KOPT-K1 (cell line): ENCODE data around the gene PUSL1.
"Not testable (repeated sequence)": the region's sequence is repeated elsewhere in the genome, so short reads cannot be mapped to it uniquely, and the experiment has no call there.

Source experiments
- H3K27ac ChIP-seq: fragments of 200-600 bp; sonication (generic); 2 replicates; pipeline ENCODE4 v1.5.1; 2016; ENCODE audit warnings: antibody characterized with exemption, mild to moderate bottlenecking, low read depth, low read length; ENCODE audit not compliant: poor library complexity, severe bottlenecking
- H3K36me3 ChIP-seq: fragments of 200-600 bp; sonication (generic); 2 replicates; pipeline ENCODE4 v1.5.1; 2017; ENCODE audit warnings: antibody characterized with exemption, mild to moderate bottlenecking, low read length, moderate library complexity; ENCODE audit not compliant: insufficient read depth
- H3K9me3 ChIP-seq: fragments of 200-600 bp; sonication (generic); 2 replicates; pipeline ENCODE4 v1.5.1; 2017; ENCODE audit warnings: antibody characterized with exemption, low read length, mild to moderate bottlenecking; ENCODE audit not compliant: insufficient read depth, poor library complexity, severe bottlenecking

Gene PUSL1

DNA sequence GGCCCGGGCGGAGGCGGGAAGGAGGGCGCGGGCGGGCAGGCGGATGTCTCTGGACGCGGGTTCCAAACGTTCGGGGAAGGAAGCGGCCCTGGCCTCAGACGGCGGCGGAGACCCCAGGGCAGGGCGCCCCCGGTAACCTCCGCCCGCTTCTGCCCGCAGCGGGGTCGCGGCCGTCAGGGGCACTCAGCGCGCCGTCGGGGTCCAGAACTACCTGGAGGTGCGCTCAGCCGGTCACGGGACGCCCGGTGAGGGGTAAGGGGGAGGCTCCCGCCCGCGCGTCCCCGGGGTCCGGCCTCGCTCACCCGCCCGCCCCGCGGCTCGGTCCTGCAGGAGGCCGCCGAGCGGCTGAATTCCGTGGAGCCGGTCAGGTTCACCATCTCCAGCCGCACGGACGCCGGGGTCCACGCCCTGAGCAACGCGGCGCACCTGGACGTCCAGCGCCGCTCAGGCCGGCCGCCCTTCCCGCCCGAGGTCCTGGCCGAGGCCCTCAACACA is 406 bp downstream of the PUSL1 start:
- Histone ChIP-seq H3K27ac (peak overlapping the region; percentile 84), H3K36me3 (peaks cover 42% of the 10 kb centered on the region), H3K9me3 (no peaks in the 10 kb centered on the region)

DNA sequence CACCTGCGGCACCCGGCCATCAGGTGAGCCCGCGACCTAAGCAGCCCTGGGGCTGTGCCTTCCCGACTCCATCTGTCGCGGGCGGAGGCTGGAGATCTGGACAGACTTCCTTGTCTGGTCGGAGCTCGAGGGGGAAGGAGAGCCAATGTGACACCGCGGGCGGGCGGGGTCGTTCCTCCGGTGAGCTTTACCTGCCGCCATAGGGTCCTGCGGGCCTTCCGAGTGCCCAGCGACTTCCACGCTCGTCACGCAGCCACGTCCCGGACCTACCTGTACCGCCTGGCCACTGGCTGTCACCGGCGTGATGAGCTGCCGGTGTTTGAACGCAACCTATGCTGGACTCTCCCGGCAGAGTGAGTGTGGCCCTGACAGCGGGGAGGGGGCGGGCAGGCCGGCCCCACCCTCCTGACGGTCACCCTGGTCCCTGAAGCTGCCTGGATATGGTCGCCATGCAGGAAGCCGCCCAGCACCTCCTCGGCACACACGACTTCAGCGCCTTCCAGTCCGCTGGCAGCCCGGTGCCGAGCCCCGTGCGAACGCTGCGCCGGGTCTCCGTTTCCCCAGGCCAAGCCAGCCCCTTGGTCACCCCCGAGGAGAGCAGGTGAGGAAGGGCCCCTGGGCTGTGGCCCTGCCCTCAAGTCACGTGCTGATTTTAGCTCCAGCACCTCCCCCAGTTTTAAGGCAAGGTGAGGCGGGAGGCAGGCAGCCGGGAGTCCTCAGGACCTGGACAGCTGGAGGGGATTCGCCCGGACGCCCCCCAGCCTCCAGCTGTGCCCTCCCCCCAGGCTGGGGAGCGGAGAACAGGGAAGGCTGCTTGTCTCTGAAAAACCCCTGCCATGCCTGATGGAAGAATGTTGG is 1.1 kb downstream of the PUSL1 start:
- no peaks in the 10 kb centered on the region for H3K9me3 ChIP-seq
- peaks cover 49% of the 10 kb centered on the region for H3K36me3 ChIP-seq
- H3K27ac ChIP-seq: peak overlapping the region; percentile 84

DNA sequence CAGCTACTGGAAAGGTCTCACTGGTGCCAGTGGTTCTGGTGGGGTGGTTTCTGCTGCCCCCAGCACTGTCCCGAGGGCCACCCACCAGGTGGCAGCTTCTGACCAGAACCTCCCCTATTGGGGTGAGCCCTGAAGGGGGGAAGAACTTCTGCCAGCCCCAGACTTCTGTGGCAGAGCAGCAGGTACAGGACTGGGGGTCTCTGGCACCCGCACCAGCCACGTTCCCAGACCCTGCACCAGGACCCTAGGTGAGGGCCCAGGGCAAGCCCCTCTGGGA is 1.6 kb downstream of the PUSL1 start:
- Histone ChIP-seq H3K27ac (no peak overlapping the region), H3K9me3 (no peaks in the 10 kb centered on the region), H3K36me3 (peaks cover 55% of the 10 kb centered on the region)

DNA sequence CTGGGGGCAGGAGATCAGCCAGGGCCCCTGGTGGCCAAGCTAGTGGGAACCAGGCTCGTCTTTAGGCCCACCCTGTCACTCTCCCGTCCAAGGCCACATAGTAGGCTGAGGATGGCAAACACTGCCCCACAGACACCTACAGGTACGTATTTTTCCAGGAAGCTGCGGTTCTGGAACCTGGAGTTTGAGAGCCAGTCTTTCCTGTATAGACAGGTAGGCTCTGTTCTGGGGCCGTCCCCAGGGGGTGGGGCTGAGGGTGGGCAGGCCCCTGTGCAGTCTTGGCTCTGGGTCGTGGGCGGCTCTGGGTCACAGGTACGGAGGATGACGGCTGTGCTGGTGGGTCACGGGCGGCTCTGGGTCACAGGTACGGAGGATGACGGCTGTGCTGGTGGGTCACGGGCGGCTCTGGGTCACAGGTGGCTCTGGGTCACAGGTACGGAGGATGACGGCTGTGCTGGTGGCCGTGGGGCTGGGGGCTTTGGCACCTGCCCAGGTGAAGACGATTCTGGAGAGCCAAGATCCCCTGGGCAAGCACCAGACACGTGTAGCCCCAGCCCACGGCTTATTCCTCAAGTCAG is 2.2 kb downstream of the PUSL1 start:
- no peaks in the 10 kb centered on the region for H3K9me3 ChIP-seq
- H3K27ac ChIP-seq: no peak overlapping the region
- peaks cover 59% of the 10 kb centered on the region for H3K36me3 ChIP-seq

DNA sequence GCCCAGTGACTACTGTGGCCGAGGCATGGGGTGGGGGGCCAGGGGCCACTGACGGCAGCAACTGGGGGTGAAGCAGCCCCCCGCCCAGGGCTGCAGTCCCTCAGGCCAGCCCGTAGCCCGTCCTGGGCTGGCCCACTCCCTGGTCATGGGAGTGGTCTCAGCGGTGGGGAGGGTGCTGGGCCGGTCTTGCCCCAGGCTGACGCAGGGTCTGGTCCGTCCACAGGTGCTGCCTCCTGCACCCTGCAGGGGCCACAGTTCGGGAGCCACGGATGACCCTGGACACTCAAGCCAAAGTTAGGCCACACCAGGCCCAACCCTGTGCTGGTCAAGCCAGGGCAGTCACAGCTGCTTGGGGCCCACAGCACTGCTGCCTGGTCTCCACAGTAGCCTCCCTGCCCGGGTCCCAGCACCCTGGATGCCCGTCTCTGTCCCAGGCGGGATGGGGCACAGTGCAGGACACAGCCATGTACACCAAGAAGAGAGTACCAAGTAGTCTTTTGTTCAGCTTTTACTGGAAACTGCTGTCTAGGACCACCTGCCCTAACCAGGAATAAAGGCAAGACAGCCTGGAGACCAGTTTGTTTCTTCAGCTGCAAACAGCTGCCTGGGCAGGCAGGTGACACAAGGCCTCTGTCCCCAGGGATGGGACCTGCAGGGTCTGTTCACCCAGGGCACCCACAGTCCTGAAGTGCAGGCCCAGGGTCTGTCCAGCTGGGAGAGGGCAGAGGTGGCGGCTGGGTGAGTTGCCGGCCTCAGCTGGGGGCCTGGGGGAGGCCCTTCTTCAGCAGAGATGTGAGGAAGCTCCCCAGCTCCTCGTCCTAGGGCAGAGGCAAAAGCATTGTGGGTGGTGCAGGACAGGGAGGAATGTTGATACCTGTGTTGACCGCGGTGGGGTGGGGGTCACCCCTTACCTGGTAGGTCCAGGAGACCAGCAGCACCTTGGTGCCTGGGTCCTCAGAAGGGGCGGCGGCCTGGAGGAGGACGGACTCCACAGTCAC is 3.0 kb downstream of the PUSL1 start:
- H3K36me3 ChIP-seq: peaks cover 65% of the 10 kb centered on the region
- H3K27ac ChIP-seq: no peak overlapping the region
- H3K9me3 ChIP-seq: no peaks in the 10 kb centered on the region

DNA sequence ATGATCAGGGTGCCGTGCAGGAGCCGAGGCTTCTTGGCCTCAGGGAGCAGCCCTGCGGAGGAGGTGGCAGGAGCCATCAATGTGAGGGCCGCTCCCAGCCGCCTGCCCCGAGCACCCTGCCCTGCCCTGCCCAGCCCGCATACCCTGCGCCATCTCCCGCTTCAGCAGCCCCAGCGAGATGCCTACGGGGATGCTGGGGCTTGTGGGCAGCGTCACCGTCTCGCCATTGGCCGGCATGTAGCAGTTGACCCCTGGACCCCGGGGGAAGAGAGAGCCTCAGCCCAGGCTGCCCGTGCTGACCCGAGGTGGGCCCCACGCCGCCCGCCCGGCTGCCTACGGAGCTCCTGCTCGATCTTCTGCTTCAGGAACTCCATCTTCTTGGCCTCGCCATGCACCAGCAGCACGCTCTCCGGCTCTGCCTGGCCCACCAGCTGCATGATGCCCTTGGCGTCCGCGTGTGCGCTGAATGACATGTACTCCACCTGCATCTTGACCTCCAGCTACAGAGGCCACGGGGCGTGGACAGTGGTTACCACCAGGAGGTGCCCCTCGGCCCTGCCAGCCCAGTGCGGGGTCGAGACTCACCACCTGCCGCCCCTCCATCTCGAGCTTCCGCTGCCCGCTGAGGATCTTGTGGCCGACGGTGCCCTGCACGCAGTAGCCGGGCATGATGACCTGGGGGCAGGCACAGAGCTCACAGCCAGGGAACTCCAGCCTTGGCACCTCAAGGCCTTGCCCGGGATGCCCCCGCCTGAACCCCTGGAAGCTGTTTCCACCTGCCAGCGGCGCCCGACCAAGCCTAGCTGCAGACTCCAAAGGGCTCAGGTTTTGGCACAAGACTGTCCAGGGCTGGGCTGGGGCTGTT is 4.3 kb downstream of the PUSL1 start:
- H3K9me3 ChIP-seq: no peaks in the 10 kb centered on the region
- no peak overlapping the region for H3K27ac ChIP-seq
- peaks cover 75% of the 10 kb centered on the region for H3K36me3 ChIP-seq

DNA sequence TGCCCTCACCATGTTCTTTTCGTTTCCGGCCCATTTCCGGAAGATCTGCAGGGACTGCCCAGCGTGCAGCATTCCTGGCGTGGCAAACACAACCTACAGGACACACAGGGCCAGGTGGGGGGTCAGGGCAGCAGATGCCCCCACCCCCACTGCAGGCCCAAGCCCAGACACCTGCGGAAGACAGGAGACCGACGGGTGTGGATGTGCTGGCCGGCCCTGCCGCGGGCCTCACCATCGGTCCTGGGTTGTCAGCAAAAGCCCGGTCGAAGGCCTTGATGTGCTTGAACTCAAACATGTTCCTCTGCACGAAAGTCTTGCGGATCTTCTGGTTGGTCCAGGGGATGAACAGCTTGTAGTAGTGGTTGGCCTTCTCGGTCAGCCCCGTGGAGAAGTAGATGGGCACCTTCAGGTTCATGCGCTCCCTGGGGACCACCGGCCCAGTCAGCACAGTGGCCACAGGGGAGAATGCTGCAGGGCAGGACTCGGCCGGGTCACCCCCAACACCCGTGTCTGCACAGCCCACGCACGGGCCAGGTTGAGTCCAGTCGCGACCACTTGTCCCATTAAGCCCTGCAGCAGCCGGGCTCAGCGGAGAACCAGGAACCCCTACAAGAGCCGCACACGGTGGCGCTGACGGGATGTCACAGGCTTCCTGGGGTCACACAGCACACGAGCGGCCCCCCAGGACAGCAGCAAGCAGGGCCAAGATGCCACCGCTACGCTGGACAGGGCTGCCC is 5.3 kb downstream of the PUSL1 start:
- no peak overlapping the region for H3K27ac ChIP-seq
- no peaks in the 10 kb centered on the region for H3K9me3 ChIP-seq
- H3K36me3 ChIP-seq: peaks cover 85% of the 10 kb centered on the region

DNA sequence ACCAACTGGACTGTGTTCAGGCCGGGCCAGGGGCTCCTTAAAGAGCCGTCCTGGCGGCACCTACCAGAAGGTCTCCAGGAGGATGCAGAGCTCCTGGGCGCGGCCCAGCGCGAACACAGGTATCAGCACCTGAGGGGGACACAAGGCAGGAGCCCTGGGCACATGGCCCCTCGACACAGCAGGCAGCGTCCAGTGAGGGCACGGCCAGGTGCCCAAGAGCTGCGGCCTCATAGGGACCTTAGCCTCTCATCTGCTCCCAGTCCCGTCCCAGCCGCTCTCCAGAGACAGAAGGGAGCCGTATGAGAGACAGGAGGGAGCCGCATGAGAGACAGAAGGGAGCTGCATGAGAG is 5.8 kb downstream of the PUSL1 start:
- no peaks in the 10 kb centered on the region for H3K9me3 ChIP-seq
- H3K36me3 ChIP-seq: peaks cover 90% of the 10 kb centered on the region
- no peak overlapping the region for H3K27ac ChIP-seq

DNA sequence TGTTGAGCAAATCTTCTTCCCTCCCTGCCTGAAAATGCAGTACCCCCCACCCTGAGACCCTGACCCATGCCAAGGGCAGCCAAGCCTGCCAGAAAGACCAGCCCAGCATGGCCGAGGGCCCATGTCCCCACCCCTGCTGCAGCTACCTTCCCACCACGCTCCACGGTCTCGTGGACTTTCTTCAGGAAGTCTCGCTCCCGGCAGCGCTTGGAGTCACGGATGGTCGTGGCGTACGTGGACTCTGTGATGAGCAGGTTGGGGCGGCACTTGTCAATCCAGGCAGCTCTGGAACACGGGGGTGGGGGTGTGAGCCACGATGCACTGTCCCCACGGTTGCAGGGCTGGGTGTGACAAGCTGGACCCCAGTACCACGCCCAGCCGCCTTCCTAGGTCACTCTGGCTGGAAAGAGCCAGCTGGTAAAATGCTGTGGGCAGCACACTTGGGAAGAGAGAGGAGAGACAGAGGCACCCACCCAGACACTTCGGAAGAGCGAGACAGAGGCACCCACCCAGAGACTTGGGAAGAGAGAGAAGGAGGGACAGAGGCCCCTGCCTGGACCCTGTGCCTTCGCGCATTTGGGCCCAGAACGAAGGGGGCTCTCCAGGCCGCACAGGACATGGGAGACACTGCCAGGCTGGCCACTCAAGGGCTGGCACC is 6.4 kb downstream of the PUSL1 start:
- Histone ChIP-seq H3K9me3 (no peaks in the 10 kb centered on the region), H3K27ac (no peak overlapping the region), H3K36me3 (peaks cover 92% of the 10 kb centered on the region)

DNA sequence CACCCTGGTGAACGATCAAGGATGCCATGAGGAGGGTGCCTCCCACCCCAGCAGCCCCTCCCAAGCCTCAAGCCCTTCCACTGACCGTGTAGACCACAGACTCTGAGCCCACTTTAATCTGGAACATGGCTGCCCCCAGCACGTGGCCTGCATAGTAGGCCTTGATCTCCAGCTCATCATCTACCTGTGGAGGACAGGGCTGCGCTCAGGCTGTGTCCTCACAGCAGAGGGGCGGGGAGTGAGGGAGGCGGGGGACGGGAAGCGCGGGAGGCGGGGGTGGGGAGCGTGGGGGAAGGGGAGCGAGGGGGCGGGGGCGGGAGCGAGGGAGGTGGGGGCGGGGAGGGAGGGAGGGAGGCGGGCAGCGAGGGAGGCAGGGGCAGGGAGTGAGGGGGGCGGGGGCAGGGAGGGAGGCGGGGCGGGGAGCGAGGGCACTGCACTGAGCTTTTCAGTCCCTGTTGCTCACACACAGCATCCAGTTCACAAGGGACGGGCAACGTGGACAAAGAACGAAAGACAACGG is 7.1 kb downstream of the PUSL1 start:
- Histone ChIP-seq H3K36me3 (peaks cover 92% of the 10 kb centered on the region), H3K27ac (no peak overlapping the region)

DNA sequence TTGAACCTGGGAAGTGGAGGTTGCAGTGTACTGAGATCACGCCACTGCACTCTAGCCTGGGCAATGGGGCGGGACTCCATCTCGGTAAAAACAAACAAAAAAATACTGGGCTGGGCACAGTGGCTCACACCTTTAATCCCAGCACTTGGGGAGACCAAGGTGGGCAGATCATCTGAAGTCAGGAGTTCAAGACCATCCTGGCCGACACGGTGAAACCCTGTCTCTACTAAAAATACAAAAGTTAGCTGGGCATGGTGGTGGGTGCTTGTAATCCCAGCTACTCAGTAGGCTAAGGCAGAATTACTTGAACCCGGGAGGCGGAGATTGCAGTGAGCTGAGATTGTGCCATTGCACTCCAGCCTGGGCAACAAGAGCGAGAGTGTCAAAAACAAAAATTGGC is 7.8 kb downstream of the PUSL1 start:
- peaks cover 92% of the 10 kb centered on the region for H3K36me3 ChIP-seq
- not testable (repeated sequence) for H3K9me3 ChIP-seq, H3K27ac ChIP-seq

More for the DNA sequence above, 7.1 kb downstream of the PUSL1 start:
- no peaks in the 10 kb centered on the region for H3K9me3 ChIP-seq

DNA sequence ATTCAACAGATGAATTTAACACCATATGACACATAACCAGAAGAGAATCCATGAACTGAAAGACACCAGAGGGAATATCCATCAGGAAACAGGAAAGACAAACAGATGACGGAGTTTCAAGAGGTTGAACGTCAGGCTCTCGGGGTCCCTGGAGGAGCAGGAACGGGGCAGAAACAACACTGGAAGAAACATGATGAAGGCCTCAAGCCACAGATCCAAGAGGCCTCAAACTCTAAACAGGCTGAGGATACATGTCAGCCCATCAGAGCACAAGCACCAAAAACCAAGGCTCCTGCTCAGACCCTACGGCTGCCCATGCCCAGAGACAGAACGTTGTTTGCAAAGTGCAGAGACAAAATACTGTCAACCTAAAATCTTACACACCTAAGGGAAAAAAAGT is 9.0 kb downstream of the PUSL1 start:
- H3K27ac ChIP-seq: no peak overlapping the region
- H3K36me3 ChIP-seq: peaks cover 89% of the 10 kb centered on the region
- no peaks in the 10 kb centered on the region for H3K9me3 ChIP-seq

DNA sequence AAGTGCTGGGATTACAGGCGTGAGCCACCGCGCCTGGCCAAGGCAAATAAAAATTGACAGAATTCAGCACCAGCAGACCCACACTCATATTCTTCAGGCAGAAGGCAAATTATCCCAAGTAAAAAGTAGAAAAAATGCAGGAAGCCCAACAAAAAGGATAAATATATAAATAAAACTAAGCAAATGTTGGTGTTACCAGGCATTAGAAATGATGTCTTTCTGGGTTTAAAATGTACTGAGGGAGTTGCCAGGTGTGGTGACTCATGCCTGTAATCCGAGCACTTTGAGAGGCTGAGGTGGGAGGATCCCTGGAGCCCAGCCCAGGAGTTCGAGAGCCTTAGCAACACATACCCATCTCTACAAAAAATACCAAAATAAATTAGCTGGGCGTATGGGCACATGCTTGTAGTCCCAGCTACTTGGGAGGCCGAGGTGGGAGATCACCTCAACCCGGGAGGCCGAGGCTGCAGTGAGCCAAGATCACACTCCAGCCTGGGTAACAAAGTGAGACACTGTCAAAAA is 9.8 kb downstream of the PUSL1 start:
- no peaks in the 10 kb centered on the region for H3K9me3 ChIP-seq
- H3K27ac ChIP-seq: no peak overlapping the region
- peaks cover 82% of the 10 kb centered on the region for H3K36me3 ChIP-seq
